GM23338 (cell line): ENCODE measurements around the gene POR. TPM values are rescaled to one million over a fixed set of nuclear protein-coding genes. Genes with fewer than 3 reads are reported as not detected.

Experiments
- ATAC-seq: fragments of 200-7000 bp; cut with Tn5 transposase; 3 replicates; pipeline ENCODE4 v1.9.1; 2020
- DNase-seq: peaks from one replicate; pipeline ENCODE4 v3.0.0-alpha.2; 2015; ENCODE audit warnings: low spot score
- H2AFZ ChIP-seq: fragments of 200-600 bp; sonication (generic); 2 replicates; pipeline ENCODE4 v1.8.0; 2016; ENCODE audit warnings: antibody characterized with exemption, mild to moderate bottlenecking, moderate library complexity
- H3F3A ChIP-seq: fragments of 200-600 bp; sonication (generic); replicated peaks from 2 replicates; pipeline ENCODE4 v1.8.0; 2017; ENCODE audit warnings: antibody characterized with exemption, mixed run types, low read depth
- H3K27ac ChIP-seq: fragments of 200-600 bp; sonication (generic); 2 replicates; pipeline ENCODE4 v1.6.1; 2016; ENCODE audit warnings: low read depth
- H3K27me3 ChIP-seq: fragments of 200-600 bp; sonication (generic); 2 replicates; pipeline ENCODE4 v1.8.0; 2016; ENCODE audit warnings: mild to moderate bottlenecking, mixed run types, moderate library complexity; ENCODE audit not compliant: insufficient read depth
- H3K36me3 ChIP-seq: fragments of 200-600 bp; sonication (generic); 2 replicates; pipeline ENCODE4 v1.8.0; 2016; ENCODE audit warnings: mild to moderate bottlenecking; ENCODE audit not compliant: insufficient read depth
- H3K4me1 ChIP-seq: fragments of 200-600 bp; sonication (generic); 2 replicates; pipeline ENCODE4 v1.8.0; 2016; ENCODE audit warnings: mild to moderate bottlenecking, moderate library complexity; ENCODE audit not compliant: insufficient read depth
- H3K4me2 ChIP-seq: fragments of 200-600 bp; sonication (generic); 2 replicates; pipeline ENCODE4 v1.7.1; 2017; ENCODE audit warnings: mixed run types
- H3K4me3 ChIP-seq: fragments of 200-600 bp; sonication (generic); 2 replicates; pipeline ENCODE4 v1.6.1; 2016; ENCODE audit warnings: mixed run types
- H3K79me2 ChIP-seq: fragments of 200-600 bp; sonication (generic); replicated peaks from 2 replicates; pipeline ENCODE4 v1.8.0; 2017; ENCODE audit warnings: mild to moderate bottlenecking; ENCODE audit not compliant: insufficient read depth
- H3K9me2 ChIP-seq: fragments of 200-600 bp; sonication (generic); 2 replicates; pipeline ENCODE4 v1.8.0; 2017; ENCODE audit not compliant: insufficient read depth
- H4K20me1 ChIP-seq: fragments of 200-600 bp; sonication (generic); replicated peaks from 2 replicates; pipeline ENCODE4 v1.8.0; 2017; ENCODE audit warnings: mild to moderate bottlenecking; ENCODE audit not compliant: insufficient read depth
- H3K27ac Mint-ChIP-seq: 2 replicates; pipeline ENCODE4 v1.8.0; 2020; ENCODE audit warnings: inconsistent platforms, mild to moderate bottlenecking, moderate library complexity, mixed read lengths
- H3K27me3 Mint-ChIP-seq: 3 replicates; pipeline ENCODE4 v1.8.0; 2022; ENCODE audit warnings: low read depth, mild to moderate bottlenecking, moderate library complexity, mixed read lengths, inconsistent platforms; ENCODE audit not compliant: insufficient read depth, poor library complexity
- H3K36me3 Mint-ChIP-seq: 3 replicates; pipeline ENCODE4 v1.8.0; 2021; ENCODE audit warnings: low read depth, mild to moderate bottlenecking, inconsistent platforms, moderate library complexity, mixed read lengths
- H3K4me1 Mint-ChIP-seq: 3 replicates; pipeline ENCODE4 v1.8.0; 2020; ENCODE audit warnings: mild to moderate bottlenecking, inconsistent platforms, mixed read lengths
- H3K4me3 Mint-ChIP-seq: 3 replicates; pipeline ENCODE4 v1.8.0; 2021; ENCODE audit warnings: moderate library complexity, mild to moderate bottlenecking, inconsistent platforms, mixed read lengths
- H3K9me3 Mint-ChIP-seq: 3 replicates; pipeline ENCODE4 v1.8.0; 2020; ENCODE audit warnings: moderate library complexity, mild to moderate bottlenecking, inconsistent platforms, mixed read lengths
- CTCF ChIP-seq, 2 experiments: fragments of 200-600 bp in 1 of 2; sonication (generic) in 1 of 2; conservative IDR thresholded peaks; 2 replicates each; pipeline versions ENCODE4 v1.5.1 to v1.6.1; 2016 to 2017; ENCODE audit warnings: antibody characterized with exemption in 2 of 2, low read depth in 2 of 2, mild to moderate bottlenecking in 2 of 2, moderate library complexity in 1 of 2
- ETS1 ChIP-seq: IDR thresholded peaks from 2 replicates; pipeline ENCODE4 v1.6.1; 2016; ENCODE audit warnings: antibody characterized with exemption
- JUNB ChIP-seq: IDR thresholded peaks from one replicate; pipeline ENCODE4 v1.6.1; 2016; ENCODE audit warnings: antibody characterized with exemption; ENCODE audit not compliant: unreplicated experiment
- ZNF114 ChIP-seq: fragments of 250-450 bp; sonication (Bioruptor Pico); IDR thresholded peaks from 2 replicates; pipeline ENCODE4 v1.5.0; 2020; ENCODE audit warnings: mild to moderate bottlenecking, moderate library complexity
- ZNF462 ChIP-seq: fragments of 250-450 bp; sonication (Bioruptor Pico); IDR thresholded peaks from 2 replicates; pipeline ENCODE4 v1.5.0; 2020; ENCODE audit warnings: mild to moderate bottlenecking, moderate library complexity
- polyA plus RNA-seq: library from polyadenylated mRNA; unstranded; fragments of >200 nt; fragmentation: Nextera tagmentation; extraction: Ambion mirVana; gene quantifications from 2 replicates; pipeline ENCODE4 v1.2.1, GENCODE V29; 2016
- total RNA-seq: library from RNA; depleted of rRNA; stranded (reverse); fragments of >200 nt; shearing (Covaris generic); gene quantifications from 2 replicates; pipeline ENCODE4 v1.2.3, GENCODE V29; 2014

Gene POR
- total and polyA plus RNA-seq, 2 experiments from 2014 or later = 126 to 164 TPM

GRCh38 chr7:75996476-75996875, 81.5 kb downstream of the POR start:
- Histone ChIP-seq H3K79me2 (no peaks in the 10 kb centered on the region), H4K20me1 (no peaks in the 10 kb centered on the region), H2AFZ (no peak overlapping the region), H3K27ac (no peak overlapping the region), H3K27me3 (no peaks in the 10 kb centered on the region), H3F3A (peaks cover 10% of the 10 kb centered on the region; the same call in 1 of the 2 replicates), H3K36me3 (no peaks in the 10 kb centered on the region), H3K4me1 (peaks cover 11% of the 10 kb centered on the region), H3K4me2 (no peak overlapping the region), H3K9me2 (no peaks in the 10 kb centered on the region), H3K4me3 (no peak overlapping the region)
- Mint-ChIP-seq H3K36me3 (peaks cover 18% of the 10 kb centered on the region), H3K27ac (no peak overlapping the region), H3K4me1 (peaks cover 18% of the 10 kb centered on the region; the same call in 2 of the 3 replicates), H3K27me3 (peaks cover 6% of the 10 kb centered on the region), H3K9me3 (no peaks in the 10 kb centered on the region; the same call in 1 of the 3 replicates), H3K4me3 (no peak overlapping the region; the same call in 2 of the 3 replicates)
- no peak for ATAC-seq
- TF ChIP-seq JUNB = no peak
- no peak for TF ChIP-seq ETS1
- no peak for TF ChIP-seq ZNF462 (CRISPR knock-in tag)
- TF ChIP-seq CTCF (conservative IDR thresholded peaks at IDR 0.05; ENCODE audit: low read depth in 2 of 2) = no peak
- TF ChIP-seq ZNF114 (CRISPR knock-in tag) = no peak
- no peak for DNase-seq
